ENCODE measurements around the gene TRIL.

The TRIL gene

DNA sequence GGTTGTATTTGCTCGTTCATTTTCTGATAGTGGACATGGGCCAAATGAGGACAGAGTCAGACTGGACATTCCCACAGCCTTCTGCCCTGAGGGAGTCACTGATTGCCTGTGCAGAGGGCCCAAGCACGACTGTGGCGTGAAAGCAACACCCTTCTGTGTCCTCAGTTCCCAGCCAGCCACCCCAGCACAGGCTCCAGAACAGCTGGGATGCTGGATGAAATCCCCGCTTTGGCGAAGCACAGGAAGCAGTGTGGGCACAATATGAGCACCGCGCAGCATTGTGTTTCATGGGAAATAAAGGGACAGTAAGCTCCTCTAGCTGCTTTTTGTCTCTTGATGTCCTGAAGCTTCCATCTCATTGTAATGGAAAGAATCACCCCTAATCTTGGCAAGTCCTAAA lies 20.5 kb downstream of the TRIL start:
- no peak for DNase-seq

DNA sequence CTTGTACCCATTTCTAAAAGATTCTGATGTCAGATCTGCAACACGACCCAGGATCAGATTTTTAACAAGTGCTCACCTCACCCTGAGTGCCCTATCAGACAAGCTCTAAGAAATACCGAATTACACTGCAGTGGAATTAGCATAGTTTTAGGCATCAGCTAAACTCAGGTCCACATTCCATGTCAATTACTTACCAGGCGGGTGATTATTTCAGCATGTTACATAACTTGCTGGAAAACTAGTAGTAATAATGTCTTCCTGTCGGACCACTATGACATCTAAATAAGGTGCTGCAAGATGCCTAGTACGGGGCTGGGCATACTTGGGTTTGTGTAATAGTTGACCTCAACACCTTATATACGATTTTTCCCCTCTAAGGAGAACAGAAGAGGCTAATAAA lies 21.0 kb downstream of the TRIL start:
- no peak for DNase-seq

DNA sequence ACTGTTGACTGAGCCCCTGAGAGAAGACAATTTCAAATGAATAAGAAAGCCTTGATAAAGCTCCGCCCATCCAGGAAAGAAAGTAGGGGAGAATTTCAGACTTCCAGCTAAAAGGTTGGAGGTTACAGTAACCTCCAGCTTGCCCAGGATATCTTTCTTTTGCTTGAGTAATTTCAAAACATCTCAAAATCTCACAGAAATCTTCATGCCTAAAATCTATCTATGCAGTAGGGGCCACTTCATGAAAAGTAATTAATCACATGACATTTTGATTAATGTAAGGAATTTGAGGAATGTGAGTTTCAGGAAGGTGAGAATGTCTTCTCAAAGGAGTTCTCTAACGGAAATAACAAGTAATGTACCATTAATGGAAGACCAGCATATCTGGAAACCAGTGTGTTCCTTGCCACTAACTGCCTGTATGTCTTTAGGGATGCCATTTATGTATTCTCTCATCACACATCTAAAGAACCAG lies 24.2 kb downstream of the TRIL start:
- DNase-seq = no peak

DNA sequence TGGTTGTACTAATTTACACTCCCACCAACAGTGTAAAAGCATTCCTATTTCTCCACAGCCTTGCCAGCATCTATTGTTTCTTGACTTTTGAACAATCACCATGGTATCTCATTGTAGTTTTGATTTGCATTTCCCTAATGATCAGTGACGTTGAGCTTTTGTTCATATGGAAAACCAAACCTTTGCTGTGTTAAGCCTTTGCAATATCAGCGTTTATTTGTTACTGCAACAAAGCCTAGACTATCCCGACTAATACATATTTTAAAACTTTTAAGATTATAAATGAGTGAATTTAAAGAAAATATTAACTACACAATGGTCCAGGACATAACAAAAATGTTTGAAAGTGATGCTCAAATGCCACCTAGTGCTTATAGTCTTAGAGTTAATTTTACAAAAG lies 26.6 kb downstream of the TRIL start:
- no peak for DNase-seq

DNA sequence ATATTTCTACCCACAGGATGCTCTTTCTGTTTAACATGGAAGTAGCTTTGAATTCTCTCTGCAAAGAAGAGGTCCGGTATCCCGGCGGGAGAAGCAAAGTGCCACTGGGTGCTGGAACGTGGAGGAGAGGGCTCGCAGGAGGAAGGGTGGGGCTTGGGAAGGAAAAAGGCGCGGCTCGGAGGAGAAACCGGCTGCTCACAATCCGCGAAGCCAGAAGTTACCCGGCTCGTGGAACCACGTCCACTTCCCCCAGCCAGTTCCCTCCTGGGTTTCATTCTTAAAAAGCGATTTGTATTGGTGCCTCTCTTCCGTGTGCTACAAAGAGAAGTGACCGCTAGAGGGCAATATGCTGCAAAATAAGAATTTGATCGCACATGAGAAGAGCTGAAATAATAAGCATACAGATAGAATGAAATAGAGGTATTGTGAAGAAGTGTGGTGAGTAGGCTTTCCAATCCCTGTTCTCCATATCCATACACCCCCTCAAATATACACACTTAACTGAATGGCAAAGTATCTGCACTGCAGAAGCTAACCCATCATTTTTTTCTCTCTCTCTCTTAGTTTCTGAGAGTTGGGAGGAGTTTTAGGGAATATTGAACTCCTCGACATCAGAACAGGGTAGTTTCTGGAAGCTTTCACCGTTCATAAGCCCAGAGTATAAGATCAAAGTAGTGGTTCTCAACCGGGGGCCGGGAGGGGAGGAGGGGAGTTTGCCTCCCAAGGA lies 31.1 kb downstream of the TRIL start:
- peak; percentile 28 for DNase-seq

DNA sequence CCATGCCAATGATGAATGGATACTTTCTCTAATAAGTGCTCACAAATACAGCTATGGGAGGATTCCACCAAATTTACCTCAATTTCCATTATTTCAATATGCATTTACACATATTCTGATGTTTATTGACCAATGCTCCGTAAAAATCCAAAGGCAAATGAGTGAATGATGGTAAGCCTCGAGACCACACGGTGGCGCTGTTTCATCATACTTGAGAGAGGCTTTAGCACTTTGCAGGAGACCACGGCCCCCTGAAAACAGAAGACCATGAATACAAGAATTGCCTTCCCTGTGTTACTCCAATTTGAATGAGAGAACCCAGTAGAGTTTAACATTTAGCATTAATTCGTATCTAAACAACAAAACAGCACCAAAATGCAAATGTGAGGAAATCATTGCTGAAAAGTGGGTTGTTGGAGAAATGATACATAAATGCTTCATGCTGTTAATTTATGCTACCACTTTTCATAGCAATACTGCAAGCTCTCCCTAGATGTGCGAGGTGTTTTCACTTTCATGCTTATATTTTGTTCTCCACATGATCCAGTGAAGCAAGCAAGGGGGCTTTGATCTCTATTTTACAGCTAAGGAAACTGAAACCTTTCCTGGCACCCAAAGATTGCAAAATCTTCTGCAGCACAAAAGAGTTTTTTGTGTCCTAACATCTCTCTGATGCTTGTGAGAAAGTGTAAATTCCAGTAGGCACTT lies 35.4 kb downstream of the TRIL start:
- DNase-seq = peak; percentile 7

DNA sequence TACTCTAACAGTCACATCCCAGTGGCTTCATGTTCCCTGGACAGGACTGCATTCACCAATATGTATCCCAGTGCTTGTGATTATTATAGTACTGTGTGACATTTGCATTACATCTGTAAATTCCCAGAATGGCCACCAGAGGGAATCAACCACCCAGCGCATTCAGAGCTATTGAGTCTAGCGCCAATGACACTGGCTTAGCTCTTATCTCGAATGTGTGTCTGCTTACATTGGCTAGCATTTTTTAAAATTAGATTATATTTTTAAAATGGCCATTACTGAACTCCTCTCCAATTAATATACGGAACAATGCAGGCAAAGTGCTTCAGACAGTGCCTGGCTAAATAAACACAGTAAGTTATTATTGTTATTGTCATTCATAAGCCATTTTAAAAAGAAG lies 36.3 kb downstream of the TRIL start:
- no peak for DNase-seq

DNA sequence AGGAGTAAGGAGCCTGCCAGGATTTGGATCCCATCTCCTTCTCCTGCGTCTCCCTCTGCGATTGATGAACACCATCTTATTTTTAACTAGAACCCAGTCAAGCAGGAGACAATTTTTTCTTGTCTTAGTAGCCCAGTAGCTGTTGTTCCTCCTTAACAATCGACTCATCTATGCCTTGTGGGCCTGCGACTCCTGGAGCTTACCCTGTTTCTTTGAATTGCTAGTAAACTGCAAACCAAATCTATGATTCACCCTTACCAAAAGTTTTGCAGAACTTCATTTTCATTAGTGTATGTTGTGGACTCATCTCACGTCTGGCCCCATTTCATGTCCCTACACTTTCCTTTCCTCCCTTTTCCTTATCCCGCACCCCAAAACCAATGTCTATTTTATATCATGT lies 37.7 kb downstream of the TRIL start:
- no peak for DNase-seq

DNA sequence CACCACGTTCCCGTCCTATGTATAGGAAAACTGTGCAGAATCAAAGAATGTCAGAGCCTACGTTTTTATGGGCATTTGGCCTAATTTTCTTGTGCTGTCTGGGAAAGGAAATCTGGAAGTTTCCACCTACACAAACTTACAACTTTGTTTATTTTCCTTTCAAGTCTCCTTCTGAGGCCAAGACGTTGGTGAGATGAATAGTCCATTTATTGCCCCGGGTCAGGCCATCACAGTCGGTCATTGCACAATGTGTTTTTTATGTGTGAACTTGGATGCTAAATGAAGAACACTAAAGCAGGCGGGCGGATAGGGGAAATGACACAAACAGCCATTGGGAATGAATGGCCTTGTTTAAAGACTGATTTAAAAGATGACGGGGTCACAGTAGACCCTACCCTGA lies 38.6 kb downstream of the TRIL start:
- DNase-seq = no peak

DNA sequence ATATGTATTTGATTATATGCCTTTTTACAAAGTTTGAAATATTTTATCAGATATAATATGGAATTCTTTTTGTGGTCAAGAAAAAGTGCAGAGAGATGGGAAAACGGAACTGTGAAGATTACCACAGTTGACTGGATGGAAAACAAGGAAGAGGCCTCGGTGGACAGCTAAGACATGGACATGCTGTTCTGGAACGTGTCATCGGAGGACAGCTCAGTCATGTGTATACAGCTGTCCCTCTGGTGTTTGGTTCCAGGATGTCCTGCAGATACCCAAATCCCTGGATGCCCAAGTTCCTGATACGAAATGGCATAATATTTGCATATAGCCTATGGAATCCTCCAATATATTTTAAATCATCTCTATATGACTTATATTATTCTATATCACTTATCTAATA lies 49.4 kb downstream of the TRIL start:
- no peak for DNase-seq

DNA sequence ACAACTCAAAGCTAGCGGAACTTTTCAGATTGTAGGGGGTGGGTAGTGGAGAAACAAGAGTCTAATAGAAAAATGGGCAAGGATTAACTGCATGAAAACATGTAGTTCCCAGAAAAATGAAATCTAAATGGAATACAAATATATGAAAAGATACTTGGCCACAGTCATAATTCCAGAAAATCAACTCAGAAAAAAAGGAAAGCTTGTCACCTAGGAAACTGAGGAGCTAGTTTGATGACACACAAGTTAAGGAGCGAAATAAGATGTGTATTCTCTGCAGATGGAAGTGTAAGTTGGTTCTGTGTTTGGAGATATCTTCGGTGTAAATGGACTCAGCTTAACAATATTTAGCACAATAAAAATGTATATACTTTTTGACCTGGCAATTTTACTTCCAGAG lies 52.7 kb downstream of the TRIL start:
- no peak for DNase-seq

DNA sequence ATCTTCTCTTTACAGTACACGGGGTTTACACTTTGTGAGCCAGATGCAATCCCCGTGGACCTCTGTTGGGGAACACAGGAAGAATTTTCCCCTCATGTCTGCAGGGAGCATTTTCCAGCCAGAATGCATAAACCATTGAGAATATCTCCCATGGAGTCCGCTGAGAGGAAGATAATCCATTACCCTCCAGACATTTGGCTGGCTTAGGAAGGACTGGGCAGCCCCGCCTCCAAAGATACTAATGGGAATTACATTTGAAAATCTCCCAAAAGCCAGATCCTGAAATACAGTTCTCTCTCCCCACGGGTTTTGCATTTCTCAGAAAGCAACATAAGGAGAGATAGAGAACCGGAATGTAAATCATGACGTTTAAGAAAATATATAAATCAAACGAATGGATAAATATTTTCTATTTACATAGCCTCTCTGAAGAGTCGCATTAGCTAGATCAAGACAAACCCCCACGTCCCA lies 53.5 kb downstream of the TRIL start:
- DNase-seq = no peak

DNA sequence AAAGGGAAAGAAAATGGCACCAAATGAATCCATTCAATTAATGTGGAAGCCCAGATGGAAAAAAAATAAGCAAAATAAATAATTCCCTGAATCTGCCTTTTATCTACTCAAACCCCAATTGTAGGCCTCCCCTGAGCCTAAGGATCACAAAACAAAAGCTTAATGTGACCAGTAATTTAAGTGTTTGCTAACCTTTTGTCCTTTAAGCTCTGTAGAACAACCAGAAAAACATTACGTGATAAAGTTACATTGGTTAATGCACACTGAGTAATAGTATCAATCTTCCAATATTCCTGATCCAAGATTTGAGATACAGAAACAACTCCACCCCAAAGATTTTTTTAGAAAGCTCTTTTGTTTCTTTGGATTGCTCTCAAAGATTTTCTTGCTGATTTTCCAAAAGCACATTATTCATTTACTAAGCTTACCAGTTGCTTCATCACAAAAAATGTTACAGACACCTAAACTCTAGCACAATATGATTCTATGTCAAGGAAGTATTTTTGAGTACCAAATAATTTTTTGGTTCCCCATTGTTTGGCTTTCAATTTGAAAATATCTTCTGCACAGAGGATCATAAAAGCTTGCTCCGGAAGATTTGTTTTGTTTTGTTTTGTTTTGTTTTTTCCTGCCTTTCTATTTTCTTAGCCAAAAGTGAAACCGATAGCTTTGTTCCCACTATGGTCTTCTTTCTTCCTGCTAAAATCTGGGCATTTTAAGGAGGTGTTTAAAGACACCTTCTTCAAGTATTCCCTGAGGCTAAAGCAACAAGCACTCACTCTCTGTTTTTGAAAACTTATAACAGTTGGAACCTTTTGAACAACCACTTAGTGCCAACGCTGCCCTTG lies 54.2 kb downstream of the TRIL start:
- DNase-seq = no peak
